Transverse colon (tissue), 4 donors: ENCODE results near the gene CD151. TPM values are rescaled to one million over a fixed set of nuclear protein-coding genes. Genes with fewer than 3 reads are reported as not detected.

Source experiments
- DNase-seq: peaks from one replicate; pipeline ENCODE4 v3.0.0-alpha.2; 2019
- H3K27ac ChIP-seq, 4 donors: fragments of 200-600 bp; sonication (generic); 2 replicates each; pipeline ENCODE4 v1.5.1; 2016 to 2018; ENCODE audit warnings: inconsistent platforms in 4 of 4
- H3K27me3 ChIP-seq: fragments of 200-600 bp; sonication (generic); 2 replicates; pipeline ENCODE4 v1.5.1; 2017; ENCODE audit warnings: inconsistent platforms
- H3K36me3 ChIP-seq, 4 donors: fragments of 200-600 bp; sonication (generic); 2 replicates each; pipeline ENCODE4 v1.5.1; 2017 to 2019; ENCODE audit warnings: inconsistent platforms in 4 of 4
- H3K4me1 ChIP-seq, 4 donors: fragments of 200-600 bp; sonication (generic); 2 replicates each; pipeline ENCODE4 v1.5.1; 2017 to 2020; ENCODE audit warnings: inconsistent platforms in 4 of 4
- H3K4me3 ChIP-seq, 4 donors: fragments of 200-600 bp; sonication (generic); 1 replicate in 1 of 4; 2 replicates in 3 of 4; pipeline versions ENCODE4 v1.5.1 to v1.6.1; 2017 to 2019; ENCODE audit warnings: inconsistent platforms in 4 of 4
- H3K9me3 ChIP-seq, 2 donors: fragments of 200-600 bp; sonication (generic); 2 replicates each; pipeline ENCODE4 v1.5.1; 2017 to 2019; ENCODE audit warnings: inconsistent platforms in 2 of 2
- EP300 ChIP-seq: sonication (generic); formaldehyde crosslinking; IDR thresholded peaks from one replicate; pipeline ENCODE4 v1.6.1; 2017; ENCODE audit warnings: antibody characterized with exemption, low read depth
- POLR2A ChIP-seq: fragments of 450-650 bp; IDR thresholded peaks from one replicate; pipeline ENCODE4 v1.6.1; 2016; ENCODE audit warnings: antibody characterized with exemption, mild to moderate bottlenecking, moderate library complexity
- POLR2AphosphoS5 ChIP-seq, 3 donors: sonication (generic); formaldehyde crosslinking; IDR thresholded peaks; one replicate each; pipeline ENCODE4 v1.6.1; 2016; ENCODE audit warnings: antibody characterized with exemption in 3 of 3
- WGBS, 2 donors: methylation state at CpG; one replicate each; pipeline ENCODE4 v1.1.5; 2018; ENCODE audit warnings: low coverage in 1 of 2; 5-methylcytosine and 5-hydroxymethylcytosine counted together
- in situ Hi-C, 4 donors: fragments of 200-750 bp; cut with MboI; loops; one replicate each; pipeline versions ENCODE4 v1.15.0 to v1.15.1; 2017; ENCODE audit warnings: low sequenced_read_pairs in 3 of 4, low pct_ligation_motif_present in 1 of 4, low pct_unique_long_range_greater_than_20kb in 1 of 4
- intact Hi-C: fragments of 100-400 bp; cut with DNase I; formaldehyde crosslinking; loops from one replicate; pipeline ENCODE4 v1.15.1; 2023; ENCODE audit warnings: low total_unique reads
- total RNA-seq, 4 donors: library from RNA; depleted of rRNA; stranded (reverse); fragments of >200 nt; gene quantifications; one replicate each; pipeline ENCODE4 v1.1.0, GENCODE V29; 2016
- TF ChIP-seq, protein P1 (sequence below), 5 experiments: fragments of 200-600 bp in 3 of 5; fragments of 450-650 bp in 2 of 5; sonication (generic) in 3 of 5; IDR thresholded peaks; 1 replicate in 2 of 5; 2 replicates in 3 of 5; pipeline ENCODE4 v1.5.1; 2016 to 2017; ENCODE audit warnings: antibody characterized with exemption in 5 of 5, inconsistent platforms in 3 of 5, mild to moderate bottlenecking in 2 of 5, moderate library complexity in 1 of 5

The CD151 gene
- total RNA-seq, 4 donors from 2014 or later = 252 to 650 (median 429) TPM

GRCh38 chr11:837189-837989 lies 4.6 kb downstream of the CD151 start:
- DNase-seq = no peak
- TF ChIP-seq POLR2A (no peak), POLR2AphosphoS5 (IDR thresholded peaks at IDR 0.05) (no peak), EP300 (no peak)
- TF ChIP-seq, protein P1, sequence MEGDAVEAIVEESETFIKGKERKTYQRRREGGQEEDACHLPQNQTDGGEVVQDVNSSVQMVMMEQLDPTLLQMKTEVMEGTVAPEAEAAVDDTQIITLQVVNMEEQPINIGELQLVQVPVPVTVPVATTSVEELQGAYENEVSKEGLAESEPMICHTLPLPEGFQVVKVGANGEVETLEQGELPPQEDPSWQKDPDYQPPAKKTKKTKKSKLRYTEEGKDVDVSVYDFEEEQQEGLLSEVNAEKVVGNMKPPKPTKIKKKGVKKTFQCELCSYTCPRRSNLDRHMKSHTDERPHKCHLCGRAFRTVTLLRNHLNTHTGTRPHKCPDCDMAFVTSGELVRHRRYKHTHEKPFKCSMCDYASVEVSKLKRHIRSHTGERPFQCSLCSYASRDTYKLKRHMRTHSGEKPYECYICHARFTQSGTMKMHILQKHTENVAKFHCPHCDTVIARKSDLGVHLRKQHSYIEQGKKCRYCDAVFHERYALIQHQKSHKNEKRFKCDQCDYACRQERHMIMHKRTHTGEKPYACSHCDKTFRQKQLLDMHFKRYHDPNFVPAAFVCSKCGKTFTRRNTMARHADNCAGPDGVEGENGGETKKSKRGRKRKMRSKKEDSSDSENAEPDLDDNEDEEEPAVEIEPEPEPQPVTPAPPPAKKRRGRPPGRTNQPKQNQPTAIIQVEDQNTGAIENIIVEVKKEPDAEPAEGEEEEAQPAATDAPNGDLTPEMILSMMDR (IDR thresholded peaks at IDR 0.05) = no peak
- H3K27me3 ChIP-seq = no peaks in the 10 kb centered on the region
- peaks cover 0 to 16% (median 6%) of the 10 kb centered on the region in 4 donors for H3K36me3 ChIP-seq
- intact Hi-C loops = no loop called here
- H3K27ac ChIP-seq = peak overlapping the region in 1 of 4 donors; percentile 91
- no peak overlapping the region for H3K4me3 ChIP-seq
- H3K4me1 ChIP-seq = peaks cover 30 to 80% (median 56%) of the 10 kb centered on the region in 4 donors
- WGBS, 2 donors = 83 to 84% methylated on average over 8 to 17 of the region's 22 CpGs
- no peaks in the 10 kb centered on the region for H3K9me3 ChIP-seq
- in situ Hi-C loops = no loop called here

DNA sequence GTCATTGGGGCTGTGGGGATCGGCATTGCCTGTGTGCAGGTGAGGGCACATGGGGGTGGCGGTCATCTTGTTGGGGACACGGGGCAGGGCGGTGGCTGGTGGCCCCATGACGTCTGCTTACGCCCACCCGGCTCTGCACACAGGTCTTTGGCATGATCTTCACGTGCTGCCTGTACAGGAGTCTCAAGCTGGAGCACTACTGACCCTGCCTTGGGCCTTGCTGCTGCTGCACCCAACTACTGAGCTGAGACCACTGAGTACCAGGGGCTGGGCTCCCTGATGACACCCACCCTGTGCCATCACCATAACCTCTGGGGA lies 5.2 kb downstream of the CD151 start:
- Histone ChIP-seq H3K36me3 (peaks cover 0 to 16% (median 6%) of the 10 kb centered on the region in 4 donors), H3K9me3 (no peaks in the 10 kb centered on the region), H3K4me3 (no peak overlapping the region), H3K4me1 (peaks cover 29 to 80% (median 55%) of the 10 kb centered on the region in 4 donors), H3K27ac (peak overlapping the region in 3 of 4 donors; percentile 28 to 91 (median 36)), H3K27me3 (no peaks in the 10 kb centered on the region)
- TF ChIP-seq EP300 (no peak), POLR2AphosphoS5 (IDR thresholded peaks at IDR 0.05) (no peak)
- TF ChIP-seq, protein P1 (IDR thresholded peaks at IDR 0.05) = no peak
- 90% methylated on average over 8 of the region's 8 CpGs; no CpG with 5 or more reads in 1 of the 2 donors for WGBS, 2 donors
- intact Hi-C loops (no loop called here), in situ Hi-C loops (no loop called here)
- DNase-seq = no peak

DNA sequence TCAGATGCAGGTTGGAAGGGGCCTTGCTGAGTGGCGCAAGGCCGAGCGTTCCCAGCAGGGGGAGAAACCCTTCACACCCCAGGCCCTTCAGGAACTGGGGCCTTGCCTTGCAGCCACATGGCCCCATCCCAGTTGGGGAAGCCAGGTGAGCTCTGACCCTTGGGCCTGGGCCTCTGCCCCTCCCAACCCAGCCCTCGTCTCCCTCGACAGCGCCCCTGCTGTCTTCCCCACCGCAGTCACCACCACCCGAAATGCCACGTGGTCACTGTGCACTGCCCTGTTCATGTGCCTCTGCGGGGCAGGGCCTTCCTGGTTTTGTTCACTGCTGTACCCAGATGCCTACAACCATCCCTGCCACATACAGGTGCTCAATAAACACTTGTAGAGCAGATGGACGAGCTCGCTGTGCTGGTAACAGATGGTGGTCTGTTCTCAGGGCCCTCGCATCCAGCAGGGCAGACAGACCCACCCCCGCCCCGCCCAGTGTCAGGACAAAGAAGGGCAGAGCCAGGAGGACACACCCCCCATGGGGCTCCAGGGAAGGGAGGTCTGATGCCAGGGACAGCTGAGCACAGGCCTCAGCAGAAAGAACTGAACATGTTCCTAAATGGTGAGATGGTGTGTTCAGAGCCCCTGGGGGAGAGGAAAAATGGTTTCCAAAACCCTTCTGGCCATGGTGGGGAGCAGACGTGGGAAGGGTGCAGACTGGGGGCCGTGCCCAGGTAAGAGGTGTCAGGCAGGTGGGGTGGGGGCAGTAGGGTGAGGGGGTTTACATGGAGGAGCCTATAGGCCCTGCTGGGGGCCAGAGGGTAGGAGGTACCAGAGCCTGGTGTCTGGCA lies 5.9 kb downstream of the CD151 start:
- in situ Hi-C loops (no loop called here), intact Hi-C loops (no loop called here)
- peaks cover 0 to 16% (median 6%) of the 10 kb centered on the region in 4 donors for H3K36me3 ChIP-seq
- H3K27me3 ChIP-seq = peaks cover 7% of the 10 kb centered on the region
- peak; percentile 40 for DNase-seq
- H3K4me3 ChIP-seq = no peak overlapping the region
- 55% methylated on average over 15 of the region's 17 CpGs; no CpG with 5 or more reads in 1 of the 2 donors for WGBS, 2 donors
- H3K27ac ChIP-seq = peak overlapping the region; percentile 7 to 91 (median 32)
- no peaks in the 10 kb centered on the region for H3K9me3 ChIP-seq
- peaks cover 25 to 87% (median 60%) of the 10 kb centered on the region in 4 donors for H3K4me1 ChIP-seq
- peak; percentile 19 for TF ChIP-seq POLR2A
- TF ChIP-seq EP300 = no peak
- TF ChIP-seq, protein P1 (IDR thresholded peaks at IDR 0.05) = peak in 3 of 5 experiments; percentile 21 to 34 (median 33)

- TF ChIP-seq POLR2AphosphoS5 (IDR thresholded peaks at IDR 0.05) (no peak), EP300 (no peak), POLR2A (no peak)
- TF ChIP-seq, protein P1 (IDR thresholded peaks at IDR 0.05) = no peak
- H3K9me3 ChIP-seq = no peaks in the 10 kb centered on the region
- WGBS, 2 donors = 95% methylated on average over 4 of the region's 5 CpGs; no CpG with 5 or more reads in 1 of the 2 donors
- in situ Hi-C loops = no loop called here
- intact Hi-C loops = no loop called here
- no peak overlapping the region for H3K4me3 ChIP-seq
- peaks cover 11% of the 10 kb centered on the region for H3K27me3 ChIP-seq
- peaks cover 22 to 88% (median 60%) of the 10 kb centered on the region in 4 donors for H3K4me1 ChIP-seq
- peak overlapping the region in 3 of 4 donors; percentile 7 to 91 (median 28) for H3K27ac ChIP-seq
- peaks cover 0 to 16% (median 6%) of the 10 kb centered on the region in 4 donors for H3K36me3 ChIP-seq
- DNase-seq = no peak
These were observed 6.5 kb downstream of the CD151 start for GRCh38 chr11:839280-839623.
